Central memory CD8-positive, alpha-beta T cell (primary cell): ENCODE results near the gene ATP8B4.

Experiments
- ATAC-seq: fragments of 150-1000 bp; cut with Tn5 transposase; replicated peaks from 2 replicates; pipeline ENCODE4 v1.10.0; 2022; ENCODE audit warnings: mild to moderate bottlenecking, moderate FRiP score, moderate number of reproducible peaks; ENCODE audit not compliant: poor library complexity, severe bottlenecking; ENCODE audit errors: extremely low read depth
- DNase-seq, 2 donors: peaks; one replicate each; pipeline ENCODE4 v3.0.0; 2021; ENCODE audit warnings: low spot score in 2 of 2
- H3K27ac Mint-ChIP-seq: one replicate; pipeline ENCODE4 v1.8.0; 2022; ENCODE audit warnings: low read depth, mild to moderate bottlenecking, moderate library complexity, mixed read lengths
- H3K27me3 Mint-ChIP-seq: one replicate; pipeline ENCODE4 v1.8.0; 2022; ENCODE audit warnings: mixed read lengths
- H3K36me3 Mint-ChIP-seq: one replicate; pipeline ENCODE4 v1.8.0; 2022; ENCODE audit warnings: mild to moderate bottlenecking, moderate library complexity, mixed read lengths; ENCODE audit not compliant: insufficient read depth
- H3K4me1 Mint-ChIP-seq: one replicate; pipeline ENCODE4 v1.8.0; 2022; ENCODE audit warnings: mixed read lengths
- H3K4me3 Mint-ChIP-seq: one replicate; pipeline ENCODE4 v1.8.0; 2022; ENCODE audit warnings: mild to moderate bottlenecking, moderate library complexity, mixed read lengths
- H3K9me3 Mint-ChIP-seq: one replicate; pipeline ENCODE4 v1.8.0; 2022; ENCODE audit warnings: mixed read lengths

Gene ATP8B4

DNA sequence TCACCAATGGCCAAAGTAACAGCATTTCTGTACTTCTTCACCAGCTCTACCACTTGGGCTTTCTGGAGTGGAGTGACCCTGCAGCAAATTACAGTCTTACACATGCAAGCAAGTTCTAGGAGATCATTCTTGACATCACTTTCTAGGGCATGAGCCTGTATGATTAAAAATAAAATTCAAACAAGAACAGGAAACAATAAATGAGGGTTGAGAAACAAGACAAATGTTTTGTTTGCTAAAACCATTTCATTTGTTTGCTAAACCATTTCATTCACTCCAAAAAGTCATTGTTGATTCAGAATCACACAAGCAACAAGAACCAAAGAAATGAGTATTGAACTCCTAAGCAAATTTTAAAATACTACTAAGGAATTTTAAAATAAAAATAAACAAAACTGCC lies 220.9 kb downstream of the ATP8B4 start:
- no peaks in the 10 kb centered on the region for H3K4me1 Mint-ChIP-seq
- no peaks in the 10 kb centered on the region for H3K9me3 Mint-ChIP-seq
- no peak overlapping the region for H3K27ac Mint-ChIP-seq
- no peak for ATAC-seq
- no peak overlapping the region for H3K4me3 Mint-ChIP-seq
- H3K27me3 Mint-ChIP-seq: no peaks in the 10 kb centered on the region
- no peaks in the 10 kb centered on the region for H3K36me3 Mint-ChIP-seq
- no peak for DNase-seq

GRCh38 chr15:49895347-49896223 lies 223.4 kb downstream of the ATP8B4 start:
- no peak for DNase-seq
- H3K27me3 Mint-ChIP-seq: no peaks in the 10 kb centered on the region
- H3K27ac Mint-ChIP-seq: no peak overlapping the region
- ATAC-seq: no peak
- no peaks in the 10 kb centered on the region for H3K4me1 Mint-ChIP-seq
- H3K9me3 Mint-ChIP-seq: no peaks in the 10 kb centered on the region
- no peak overlapping the region for H3K4me3 Mint-ChIP-seq
- H3K36me3 Mint-ChIP-seq: no peaks in the 10 kb centered on the region

GRCh38 chr15:49890689-49891088 lies 228.3 kb downstream of the ATP8B4 start:
- no peaks in the 10 kb centered on the region for H3K36me3 Mint-ChIP-seq
- H3K27me3 Mint-ChIP-seq: no peaks in the 10 kb centered on the region
- no peaks in the 10 kb centered on the region for H3K4me1 Mint-ChIP-seq
- DNase-seq (no peak), ATAC-seq (no peak)
- H3K4me3 Mint-ChIP-seq: no peak overlapping the region
- no peak overlapping the region for H3K27ac Mint-ChIP-seq
- no peaks in the 10 kb centered on the region for H3K9me3 Mint-ChIP-seq

GRCh38 chr15:49889536-49889935 lies 229.5 kb downstream of the ATP8B4 start:
- ATAC-seq: no peak
- H3K36me3 Mint-ChIP-seq: no peaks in the 10 kb centered on the region
- no peaks in the 10 kb centered on the region for H3K27me3 Mint-ChIP-seq
- H3K4me1 Mint-ChIP-seq: no peaks in the 10 kb centered on the region
- H3K9me3 Mint-ChIP-seq: no peaks in the 10 kb centered on the region
- DNase-seq: no peak
- H3K27ac Mint-ChIP-seq: no peak overlapping the region
- no peak overlapping the region for H3K4me3 Mint-ChIP-seq

GRCh38 chr15:49888734-49889133 lies 230.3 kb downstream of the ATP8B4 start:
- Mint-ChIP-seq H3K36me3 (no peaks in the 10 kb centered on the region), H3K27me3 (no peaks in the 10 kb centered on the region), H3K27ac (no peak overlapping the region), H3K4me3 (no peak overlapping the region), H3K4me1 (no peaks in the 10 kb centered on the region), H3K9me3 (no peaks in the 10 kb centered on the region)
- ATAC-seq: no peak
- DNase-seq: no peak

- ATAC-seq: no peak
- H3K4me3 Mint-ChIP-seq: no peak overlapping the region
- H3K36me3 Mint-ChIP-seq: no peaks in the 10 kb centered on the region
- no peak overlapping the region for H3K27ac Mint-ChIP-seq
- no peak for DNase-seq
- no peaks in the 10 kb centered on the region for H3K9me3 Mint-ChIP-seq
- no peaks in the 10 kb centered on the region for H3K4me1 Mint-ChIP-seq
- no peaks in the 10 kb centered on the region for H3K27me3 Mint-ChIP-seq
Measured at GRCh38 chr15:49888323-49888693, 230.7 kb downstream of the ATP8B4 start.

DNA sequence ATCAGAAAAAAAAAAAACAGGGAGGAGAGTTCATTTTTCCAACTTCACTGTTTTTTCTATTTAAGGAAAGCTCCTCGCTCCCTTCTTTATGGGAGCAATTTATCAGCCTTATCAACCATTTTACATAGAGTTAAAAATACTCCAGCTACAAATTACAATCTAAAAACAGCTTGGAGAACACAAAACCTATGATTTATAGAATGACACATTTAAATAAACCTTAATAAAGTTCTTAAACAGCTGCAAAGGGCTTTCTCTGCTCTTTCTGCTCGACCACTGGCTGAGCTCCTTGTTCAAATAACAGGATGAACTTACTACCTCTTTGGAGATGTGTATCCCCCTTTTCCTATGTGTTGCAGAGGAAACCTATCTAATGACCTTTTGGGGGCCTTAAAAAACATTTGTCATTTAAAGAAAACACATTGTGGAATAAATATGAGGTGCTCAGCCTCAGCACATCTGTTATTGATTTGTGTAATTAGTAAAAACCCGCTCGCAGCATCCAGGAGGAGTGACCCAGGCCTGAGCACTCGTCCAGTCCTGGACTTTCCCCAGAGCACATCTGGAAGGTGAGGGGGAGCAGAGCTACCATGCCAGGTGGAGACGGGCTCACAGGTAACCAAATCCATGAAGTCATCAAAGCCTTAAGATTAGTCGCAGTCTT lies 231.2 kb downstream of the ATP8B4 start:
- H3K36me3 Mint-ChIP-seq: no peaks in the 10 kb centered on the region
- H3K4me3 Mint-ChIP-seq: no peak overlapping the region
- no peaks in the 10 kb centered on the region for H3K9me3 Mint-ChIP-seq
- no peaks in the 10 kb centered on the region for H3K4me1 Mint-ChIP-seq
- no peak for DNase-seq
- ATAC-seq: no peak
- H3K27me3 Mint-ChIP-seq: no peaks in the 10 kb centered on the region
- H3K27ac Mint-ChIP-seq: no peak overlapping the region

DNA sequence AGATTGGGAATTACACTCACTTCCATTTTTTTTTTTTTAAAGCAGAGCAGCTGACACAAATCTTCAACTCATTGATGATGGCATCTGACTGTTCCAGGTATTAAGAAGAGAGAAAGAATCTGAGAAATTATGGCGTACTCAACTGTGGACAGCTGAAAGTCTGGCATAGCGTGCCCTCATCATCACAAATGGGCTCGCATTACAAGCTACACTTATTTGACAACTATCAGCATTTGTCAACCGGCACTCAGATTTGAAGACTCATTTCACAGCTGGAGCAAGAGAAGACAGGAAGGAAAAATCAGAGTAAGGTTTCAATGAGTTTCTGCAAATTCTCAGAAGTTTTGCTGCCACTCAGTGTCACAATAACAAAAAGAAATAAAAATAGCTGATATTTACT lies 235.9 kb downstream of the ATP8B4 start:
- no peak overlapping the region for H3K27ac Mint-ChIP-seq
- DNase-seq: no peak
- no peaks in the 10 kb centered on the region for H3K36me3 Mint-ChIP-seq
- no peak for ATAC-seq
- H3K27me3 Mint-ChIP-seq: no peaks in the 10 kb centered on the region
- no peaks in the 10 kb centered on the region for H3K9me3 Mint-ChIP-seq
- no peaks in the 10 kb centered on the region for H3K4me1 Mint-ChIP-seq
- no peak overlapping the region for H3K4me3 Mint-ChIP-seq

- no peaks in the 10 kb centered on the region for H3K27me3 Mint-ChIP-seq
- no peak overlapping the region for H3K27ac Mint-ChIP-seq
- no peaks in the 10 kb centered on the region for H3K4me1 Mint-ChIP-seq
- DNase-seq (no peak), ATAC-seq (no peak)
- no peak overlapping the region for H3K4me3 Mint-ChIP-seq
- H3K36me3 Mint-ChIP-seq: no peaks in the 10 kb centered on the region
- H3K9me3 Mint-ChIP-seq: no peaks in the 10 kb centered on the region
Measured at GRCh38 chr15:49881866-49882265, 237.2 kb downstream of the ATP8B4 start.

DNA sequence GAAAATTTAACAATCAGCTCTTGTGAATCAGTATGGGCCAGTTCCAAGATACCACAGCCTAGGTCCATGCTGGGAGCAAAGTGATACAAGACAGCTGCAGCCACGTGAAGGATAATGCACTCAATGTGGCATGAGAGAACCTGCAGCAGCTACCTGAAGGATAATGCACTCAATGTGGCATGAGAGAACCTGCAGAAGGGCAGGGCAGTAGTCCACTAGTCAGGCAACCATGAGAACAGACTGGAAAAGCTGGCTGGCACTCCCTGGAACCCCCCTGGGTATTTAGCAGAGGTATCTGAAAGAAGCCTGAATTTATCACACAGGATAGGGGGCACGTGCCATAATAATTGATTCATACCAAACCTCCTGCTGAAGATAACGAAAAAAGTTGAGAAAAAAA lies 237.6 kb downstream of the ATP8B4 start:
- H3K27me3 Mint-ChIP-seq: no peaks in the 10 kb centered on the region
- no peaks in the 10 kb centered on the region for H3K4me1 Mint-ChIP-seq
- DNase-seq (no peak), ATAC-seq (no peak)
- H3K9me3 Mint-ChIP-seq: no peaks in the 10 kb centered on the region
- no peak overlapping the region for H3K27ac Mint-ChIP-seq
- no peak overlapping the region for H3K4me3 Mint-ChIP-seq
- no peaks in the 10 kb centered on the region for H3K36me3 Mint-ChIP-seq

GRCh38 chr15:49877873-49878521 lies 241.0 kb downstream of the ATP8B4 start:
- H3K27ac Mint-ChIP-seq: no peak overlapping the region
- H3K4me3 Mint-ChIP-seq: no peak overlapping the region
- H3K27me3 Mint-ChIP-seq: no peaks in the 10 kb centered on the region
- ATAC-seq (no peak), DNase-seq (no peak)
- no peaks in the 10 kb centered on the region for H3K36me3 Mint-ChIP-seq
- no peaks in the 10 kb centered on the region for H3K4me1 Mint-ChIP-seq
- H3K9me3 Mint-ChIP-seq: no peaks in the 10 kb centered on the region

- Mint-ChIP-seq H3K36me3 (no peaks in the 10 kb centered on the region), H3K27ac (no peak overlapping the region), H3K4me1 (no peaks in the 10 kb centered on the region), H3K27me3 (no peaks in the 10 kb centered on the region), H3K9me3 (no peaks in the 10 kb centered on the region), H3K4me3 (no peak overlapping the region)
- ATAC-seq (no peak), DNase-seq (no peak)
Measured at GRCh38 chr15:49877117-49877872, 241.7 kb downstream of the ATP8B4 start.
